HEK293 (cell line): Measurements from ENCODE around the gene PACS1.

Experiments
- CTCF ChIA-PET: fragments of 350-600 bp; formaldehyde crosslinking; extraction: SDS; loops from one replicate; lab custom pipeline; 2021; ENCODE audit warnings: antibody characterized with exemption; lab: Yijun Ruan, JAX
- POLR2A ChIA-PET: fragments of 300-600 bp; formaldehyde crosslinking; extraction: SDS; loops from one replicate; lab custom pipeline; 2020; ENCODE audit warnings: antibody characterized with exemption, inconsistent platforms; lab: Yijun Ruan, JAX
- H3K27ac ChIP-seq: fragments of 200-500 bp; sonication (Bioruptor generic); 2 replicates; pipeline ENCODE4 v1.5.1; 2014; ENCODE audit warnings: low read depth, low read length, control low read depth, inconsistent platforms; ENCODE audit errors: extremely low read depth
- H3K36me3 ChIP-seq, 2 experiments: fragments of 200-500 bp in 1 of 2; sonication (Bioruptor generic) in 1 of 2; 1 replicate in 1 of 2; 2 replicates in 1 of 2; pipeline ENCODE4 v1.5.1; 2014 to 2017; ENCODE audit warnings: inconsistent platforms in 2 of 2, low read length in 2 of 2; ENCODE audit not compliant: control insufficient read depth in 2 of 2, insufficient read depth in 1 of 2
- H3K4me1 ChIP-seq: fragments of 200-500 bp; sonication (Bioruptor generic); 2 replicates; pipeline ENCODE4 v1.5.1; 2014; ENCODE audit warnings: mild to moderate bottlenecking, low read length, inconsistent platforms; ENCODE audit not compliant: control insufficient read depth, insufficient read depth
- H3K4me3 ChIP-seq: 2 replicates; pipeline ENCODE4 v1.5.1; 2011; ENCODE audit warnings: low read depth, mild to moderate bottlenecking, control low read depth, low read length, moderate library complexity
- H3K9me3 ChIP-seq: fragments of 200-500 bp; sonication (Bioruptor generic); 2 replicates; pipeline ENCODE4 v1.5.1; 2014; ENCODE audit warnings: low read depth, low read length, inconsistent platforms; ENCODE audit not compliant: control insufficient read depth, insufficient read depth
- BCL11A ChIP-seq: fragments of 450-650 bp; formaldehyde crosslinking; IDR thresholded peaks from 2 replicates; pipeline ENCODE4 v1.5.1; 2016; ENCODE audit warnings: low read depth, missing biosample characterization, missing genetic modification characterization
- HOXC10 ChIP-seq: sonication (generic); formaldehyde crosslinking; IDR thresholded peaks from 2 replicates; pipeline ENCODE4 v1.8.1; 2023; ENCODE audit warnings: mild to moderate bottlenecking, missing genetic modification reagents
- OSR2 ChIP-seq: fragments of 450-650 bp; formaldehyde crosslinking; IDR thresholded peaks from 2 replicates; pipeline ENCODE4 v1.5.1; 2016; ENCODE audit warnings: missing biosample characterization, missing genetic modification characterization
- REPIN1 ChIP-seq: fragments of 450-650 bp; formaldehyde crosslinking; IDR thresholded peaks from 2 replicates; pipeline ENCODE4 v1.5.1; 2017; ENCODE audit warnings: missing biosample characterization, missing genetic modification characterization, low read depth
- REST ChIP-seq: fragments of 450-650 bp; formaldehyde crosslinking; IDR thresholded peaks from 2 replicates; pipeline ENCODE4 v1.5.1; 2016; ENCODE audit warnings: missing biosample characterization, missing genetic modification characterization
- SP3 ChIP-seq: fragments of 450-650 bp; formaldehyde crosslinking; IDR thresholded peaks from 2 replicates; pipeline ENCODE4 v1.5.1; 2016; ENCODE audit warnings: missing biosample characterization, missing genetic modification characterization
- YY2 ChIP-seq: fragments of 450-650 bp; formaldehyde crosslinking; IDR thresholded peaks from 2 replicates; pipeline ENCODE4 v1.5.1; 2016; ENCODE audit warnings: missing biosample characterization, missing genetic modification characterization
- ZBTB1 ChIP-seq: fragments of 450-650 bp; formaldehyde crosslinking; IDR thresholded peaks from 2 replicates; pipeline ENCODE4 v1.5.1; 2016; ENCODE audit warnings: missing biosample characterization, missing genetic modification characterization
- ZBTB6 ChIP-seq: fragments of 450-650 bp; formaldehyde crosslinking; IDR thresholded peaks from 2 replicates; pipeline ENCODE4 v1.5.1; 2017; ENCODE audit warnings: missing biosample characterization, missing genetic modification characterization
- ZBTB8A ChIP-seq: fragments of 450-650 bp; formaldehyde crosslinking; IDR thresholded peaks from 2 replicates; pipeline ENCODE4 v1.5.1; 2016; ENCODE audit warnings: missing biosample characterization, missing genetic modification characterization
- ZFP69B ChIP-seq: fragments of 450-650 bp; formaldehyde crosslinking; IDR thresholded peaks from 2 replicates; pipeline ENCODE4 v1.5.1; 2016; ENCODE audit warnings: missing biosample characterization, missing genetic modification characterization
- ZNF146 ChIP-seq: fragments of 450-650 bp; formaldehyde crosslinking; IDR thresholded peaks from 2 replicates; pipeline ENCODE4 v1.5.1; 2016; ENCODE audit warnings: missing biosample characterization, missing genetic modification characterization
- ZNF148 ChIP-seq: fragments of 450-650 bp; formaldehyde crosslinking; IDR thresholded peaks from 2 replicates; pipeline ENCODE4 v1.5.0; 2017; ENCODE audit warnings: missing biosample characterization, missing genetic modification characterization, borderline replicate concordance
- ZNF211 ChIP-seq: fragments of 450-650 bp; formaldehyde crosslinking; IDR thresholded peaks from 2 replicates; pipeline ENCODE4 v1.5.1; 2016; ENCODE audit warnings: low read depth, missing biosample characterization, missing genetic modification characterization
- ZNF23 ChIP-seq: fragments of 450-650 bp; formaldehyde crosslinking; IDR thresholded peaks from 2 replicates; pipeline ENCODE4 v1.5.1; 2016; ENCODE audit warnings: missing biosample characterization, missing genetic modification characterization, borderline replicate concordance
- ZNF26 ChIP-seq: fragments of 450-650 bp; formaldehyde crosslinking; IDR thresholded peaks from 2 replicates; pipeline ENCODE4 v1.5.1; 2016; ENCODE audit warnings: missing biosample characterization, missing genetic modification characterization
- ZNF274 ChIP-seq, 2 experiments: fragments of 200-500 bp in 1 of 2; fragments of 450-650 bp in 1 of 2; sonication (Bioruptor generic) in 1 of 2; formaldehyde crosslinking in 1 of 2; IDR thresholded peaks; 2 replicates each; pipeline versions ENCODE4 v1.5.1 to v1.6.1; 2014 to 2016; ENCODE audit warnings: borderline replicate concordance in 1 of 2, inconsistent platforms in 1 of 2, low read length in 1 of 2, missing biosample characterization in 1 of 2, missing genetic modification characterization in 1 of 2
- ZNF302 ChIP-seq: fragments of 450-650 bp; formaldehyde crosslinking; IDR thresholded peaks from 2 replicates; pipeline ENCODE4 v1.5.1; 2016; ENCODE audit warnings: missing biosample characterization, missing genetic modification characterization, low read depth
- ZNF416 ChIP-seq: fragments of 450-650 bp; formaldehyde crosslinking; IDR thresholded peaks from 2 replicates; pipeline ENCODE4 v1.5.1; 2016; ENCODE audit warnings: missing biosample characterization, missing genetic modification characterization
- ZNF521 ChIP-seq: fragments of 450-650 bp; formaldehyde crosslinking; IDR thresholded peaks from 2 replicates; pipeline ENCODE4 v1.5.1; 2017; ENCODE audit warnings: missing biosample characterization, mild to moderate bottlenecking, missing genetic modification characterization
- ZNF548 ChIP-seq: fragments of 450-650 bp; formaldehyde crosslinking; IDR thresholded peaks from 2 replicates; pipeline ENCODE4 v1.5.1; 2016; ENCODE audit warnings: missing biosample characterization, missing genetic modification characterization
- ZNF555 ChIP-seq: fragments of 450-650 bp; formaldehyde crosslinking; conservative IDR thresholded peaks from 2 replicates; pipeline ENCODE4 v1.5.1; 2017; ENCODE audit warnings: missing biosample characterization, mild to moderate bottlenecking, missing genetic modification characterization, inconsistent platforms
- ZNF623 ChIP-seq: fragments of 450-650 bp; formaldehyde crosslinking; IDR thresholded peaks from 2 replicates; pipeline ENCODE4 v1.5.1; 2016; ENCODE audit warnings: missing biosample characterization, missing genetic modification characterization
- ZNF776 ChIP-seq: fragments of 450-650 bp; formaldehyde crosslinking; IDR thresholded peaks from 2 replicates; pipeline ENCODE4 v1.5.0; 2017; ENCODE audit warnings: missing biosample characterization, missing genetic modification characterization, borderline replicate concordance

Gene PACS1

GRCh38 chr11:66133216-66133775 is 63.2 kb downstream of the PACS1 start:
- ChIA-PET POLR2A (no interaction called here), CTCF (interaction anchor here (0.6 to 5.2 kb wide), 10 partner anchors 19 to 444 kb away, joined by 3 to 61 read pairs (median 6); no protein-coding TSS in a partner anchor)
- H3K9me3 ChIP-seq, result no peaks in the 10 kb centered on the region
- TF ChIP-seq ZNF146 (tag by site-specific recombination) (no peak), SP3 (tag by site-specific recombination) (no peak), REST (tag by site-specific recombination) (no peak), ZNF555 (tag by site-specific recombination) (no peak), HOXC10 (no peak), BCL11A (tag by site-specific recombination) (no peak), ZBTB6 (no peak), ZNF521 (no peak), ZNF302 (tag by site-specific recombination) (no peak), OSR2 (tag by site-specific recombination) (no peak), ZBTB1 (tag by site-specific recombination) (no peak), ZNF274 (IDR thresholded peaks at IDR 0.05; ENCODE audit: low read length) (no peak), ZNF274 (tag by site-specific recombination; IDR thresholded peaks at IDR 0.05; ENCODE audit: borderline replicate concordance) (no peak), REPIN1 (tag by site-specific recombination) (no peak), ZNF211 (tag by site-specific recombination) (no peak)
- no peaks in the 10 kb centered on the region for H3K36me3 ChIP-seq
- H3K4me1 ChIP-seq, result no peaks in the 10 kb centered on the region
- no peak overlapping the region for H3K4me3 ChIP-seq
- no peak overlapping the region for H3K27ac ChIP-seq

- Histone ChIP-seq H3K4me1 (no peaks in the 10 kb centered on the region), H3K9me3 (no peaks in the 10 kb centered on the region), H3K4me3 (no peak overlapping the region), H3K36me3 (no peaks in the 10 kb centered on the region), H3K27ac (no peak overlapping the region)
- ChIA-PET CTCF (interaction anchor here (0.6 to 5.2 kb wide), 8 partner anchors 13 to 115 kb away, joined by 4 to 61 read pairs (median 8); no protein-coding TSS in a partner anchor), POLR2A (interaction anchor here (0.6 to 1.0 kb wide), 5 partner anchors 25 to 252 kb away, joined by 3 to 5 read pairs (median 4); no protein-coding TSS in a partner anchor)
- TF ChIP-seq ZNF23 (tag by site-specific recombination) (no peak), ZNF548 (tag by site-specific recombination) (no peak), ZNF776 (tag by site-specific recombination) (no peak), ZBTB8A (tag by site-specific recombination) (no peak), SP3 (tag by site-specific recombination) (no peak), ZFP69B (tag by site-specific recombination) (no peak), ZNF26 (tag by site-specific recombination) (no peak), YY2 (no peak), ZNF148 (no peak), ZNF416 (no peak), ZNF623 (no peak)
These were observed 66.7 kb downstream of the PACS1 start for GRCh38 chr11:66136752-66137123.
